SU-DHL-6 (cell line): Measurements from ENCODE around the gene RAP1GAP2.

Experiments used
- CTCF ChIP-seq: fragments of 200-600 bp; sonication (generic); IDR thresholded peaks from one replicate; pipeline ENCODE4 v1.5.1; 2017; ENCODE audit warnings: antibody characterized with exemption, mild to moderate bottlenecking, low read length, moderate library complexity; ENCODE audit not compliant: insufficient read depth, poor library complexity, severe bottlenecking
- EZH2phosphoT487 ChIP-seq: fragments of 200-600 bp; sonication (generic), shearing (Covaris generic); conservative IDR thresholded peaks from 2 replicates; pipeline ENCODE4 v1.6.1; 2018; ENCODE audit warnings: mild to moderate bottlenecking, antibody characterized with exemption, low read length, moderate library complexity, mixed read lengths

- TF ChIP-seq CTCF (no peak), EZH2phosphoT487 (no peak)
These were observed 12.8 kb upstream of the RAP1GAP2 start for GRCh38 chr17:2783310-2784030.
